ENCODE data around the gene PHF12.
A peak's percentile ranks its signal among the peaks of the same experiment; 100 is the strongest.
"Not testable (repeated sequence)": the region's sequence is repeated elsewhere in the genome, so short reads cannot be mapped to it uniquely, and the experiment has no call there.

Gene PHF12

GRCh38 chr17:28911411-28912045 is 39.8 kb downstream of the PHF12 start:
- Histone ChIP-seq H3K4me3 (ENCODE audit: low read depth, low read length) (no peak overlapping the region), H3K4me1 (ENCODE audit: control insufficient read depth, insufficient read depth, low read length) (peaks cover 12% of the 10 kb centered on the region), H3K27ac (ENCODE audit: low read depth, low read length) (no peak overlapping the region), H3K36me3 (ENCODE audit: control insufficient read depth, insufficient read depth, low read length) (peaks cover 98% of the 10 kb centered on the region), H3K27me3 (ENCODE audit: control insufficient read depth, insufficient read depth, low read length) (no peaks in the 10 kb centered on the region), H3K9ac (ENCODE audit: low read depth, low read length) (no peak overlapping the region), H3K9me3 (ENCODE audit: control insufficient read depth, insufficient read depth, low read length) (no peaks in the 10 kb centered on the region)

GRCh38 chr17:28910534-28910933 is 40.8 kb downstream of the PHF12 start:
- H3K9ac ChIP-seq (ENCODE audit: low read depth, low read length): no peak overlapping the region
- no peaks in the 10 kb centered on the region for H3K9me3 ChIP-seq (ENCODE audit: control insufficient read depth, insufficient read depth, low read length)
- H3K27ac ChIP-seq (ENCODE audit: low read depth, low read length): no peak overlapping the region
- H3K4me1 ChIP-seq (ENCODE audit: control insufficient read depth, insufficient read depth, low read length): peaks cover 12% of the 10 kb centered on the region
- H3K27me3 ChIP-seq (ENCODE audit: control insufficient read depth, insufficient read depth, low read length): no peaks in the 10 kb centered on the region
- H3K4me3 ChIP-seq (ENCODE audit: low read depth, low read length): no peak overlapping the region
- peaks cover 98% of the 10 kb centered on the region for H3K36me3 ChIP-seq (ENCODE audit: control insufficient read depth, insufficient read depth, low read length)

- Histone ChIP-seq H3K9ac (ENCODE audit: low read depth, low read length) (no peak overlapping the region), H3K27me3 (ENCODE audit: control insufficient read depth, insufficient read depth, low read length) (no peaks in the 10 kb centered on the region), H3K4me1 (ENCODE audit: control insufficient read depth, insufficient read depth, low read length) (peaks cover 12% of the 10 kb centered on the region), H3K4me3 (ENCODE audit: low read depth, low read length) (no peak overlapping the region), H3K36me3 (ENCODE audit: control insufficient read depth, insufficient read depth, low read length) (peaks cover 85% of the 10 kb centered on the region), H3K9me3 (ENCODE audit: control insufficient read depth, insufficient read depth, low read length) (no peaks in the 10 kb centered on the region), H3K27ac (ENCODE audit: low read depth, low read length) (peak overlapping the region; percentile 32)
These were observed 42.6 kb downstream of the PHF12 start for GRCh38 chr17:28908640-28909167.

- Histone ChIP-seq H3K4me3 (ENCODE audit: low read depth, low read length) (no peak overlapping the region), H3K36me3 (ENCODE audit: control insufficient read depth, insufficient read depth, low read length) (peaks cover 77% of the 10 kb centered on the region), H3K9me3 (ENCODE audit: control insufficient read depth, insufficient read depth, low read length) (no peaks in the 10 kb centered on the region), H3K9ac (ENCODE audit: low read depth, low read length) (no peak overlapping the region), H3K4me1 (ENCODE audit: control insufficient read depth, insufficient read depth, low read length) (peaks cover 15% of the 10 kb centered on the region), H3K27me3 (ENCODE audit: control insufficient read depth, insufficient read depth, low read length) (no peaks in the 10 kb centered on the region), H3K27ac (ENCODE audit: low read depth, low read length) (no peak overlapping the region)
These were observed 43.4 kb downstream of the PHF12 start for GRCh38 chr17:28907709-28908475.

GRCh38 chr17:28906706-28907438 is 44.4 kb downstream of the PHF12 start:
- Histone ChIP-seq H3K36me3 (ENCODE audit: control insufficient read depth, insufficient read depth, low read length) (peaks cover 66% of the 10 kb centered on the region), H3K27me3 (ENCODE audit: control insufficient read depth, insufficient read depth, low read length) (no peaks in the 10 kb centered on the region), H3K4me1 (ENCODE audit: control insufficient read depth, insufficient read depth, low read length) (peaks cover 17% of the 10 kb centered on the region), H3K9me3 (ENCODE audit: control insufficient read depth, insufficient read depth, low read length) (no peaks in the 10 kb centered on the region), H3K4me3 (ENCODE audit: low read depth, low read length) (no peak overlapping the region), H3K9ac (ENCODE audit: low read depth, low read length) (no peak overlapping the region), H3K27ac (ENCODE audit: low read depth, low read length) (no peak overlapping the region)

GRCh38 chr17:28906276-28906675 is 45.0 kb downstream of the PHF12 start:
- H3K9me3 ChIP-seq (ENCODE audit: control insufficient read depth, insufficient read depth, low read length): no peaks in the 10 kb centered on the region
- H3K27ac ChIP-seq (ENCODE audit: low read depth, low read length): no peak overlapping the region
- H3K36me3 ChIP-seq (ENCODE audit: control insufficient read depth, insufficient read depth, low read length): peaks cover 60% of the 10 kb centered on the region
- H3K27me3 ChIP-seq (ENCODE audit: control insufficient read depth, insufficient read depth, low read length): no peaks in the 10 kb centered on the region
- peaks cover 21% of the 10 kb centered on the region for H3K4me1 ChIP-seq (ENCODE audit: control insufficient read depth, insufficient read depth, low read length)
- no peak overlapping the region for H3K4me3 ChIP-seq (ENCODE audit: low read depth, low read length)
- H3K9ac ChIP-seq (ENCODE audit: low read depth, low read length): no peak overlapping the region

GRCh38 chr17:28904800-28905199 is 46.5 kb downstream of the PHF12 start:
- H3K27me3 ChIP-seq (ENCODE audit: control insufficient read depth, insufficient read depth, low read length): no peaks in the 10 kb centered on the region
- H3K27ac ChIP-seq (ENCODE audit: low read depth, low read length): no peak overlapping the region
- H3K9me3 ChIP-seq (ENCODE audit: control insufficient read depth, insufficient read depth, low read length): no peaks in the 10 kb centered on the region
- peaks cover 19% of the 10 kb centered on the region for H3K4me1 ChIP-seq (ENCODE audit: control insufficient read depth, insufficient read depth, low read length)
- H3K4me3 ChIP-seq (ENCODE audit: low read depth, low read length): no peak overlapping the region
- peaks cover 54% of the 10 kb centered on the region for H3K36me3 ChIP-seq (ENCODE audit: control insufficient read depth, insufficient read depth, low read length)
- no peak overlapping the region for H3K9ac ChIP-seq (ENCODE audit: low read depth, low read length)

GRCh38 chr17:28903546-28903841 is 47.8 kb downstream of the PHF12 start:
- not testable (repeated sequence) for H3K27me3 ChIP-seq (ENCODE audit: control insufficient read depth, insufficient read depth, low read length); H3K9me3 ChIP-seq (ENCODE audit: control insufficient read depth, insufficient read depth, low read length); H3K4me3 ChIP-seq (ENCODE audit: low read depth, low read length); H3K9ac ChIP-seq (ENCODE audit: low read depth, low read length); H3K4me1 ChIP-seq (ENCODE audit: control insufficient read depth, insufficient read depth, low read length)
- Histone ChIP-seq H3K27ac (ENCODE audit: low read depth, low read length) (peak overlapping the region; percentile 39), H3K36me3 (ENCODE audit: control insufficient read depth, insufficient read depth, low read length) (peaks cover 47% of the 10 kb centered on the region)

GRCh38 chr17:28902819-28903545 is 48.3 kb downstream of the PHF12 start, which contains the start of gene DHRS13:
Gene DHRS13 (minus strand): TSS chr17:28903079. CDS start chr17:28902944, 135 bp downstream.
- peaks cover 11% of the 10 kb centered on the region for H3K4me1 ChIP-seq (ENCODE audit: control insufficient read depth, insufficient read depth, low read length)
- peak within 1 kb of the TSS; percentile 81 for H3K4me3 ChIP-seq (ENCODE audit: low read depth, low read length)
- no peaks in the 10 kb centered on the region for H3K27me3 ChIP-seq (ENCODE audit: control insufficient read depth, insufficient read depth, low read length)
- H3K9ac ChIP-seq (ENCODE audit: low read depth, low read length): peak within 1 kb of the TSS; percentile 68
- no peaks in the 10 kb centered on the region for H3K9me3 ChIP-seq (ENCODE audit: control insufficient read depth, insufficient read depth, low read length)
- peak within 1 kb of the TSS; percentile 83 for H3K27ac ChIP-seq (ENCODE audit: low read depth, low read length)
- peaks cover 42% of the 10 kb centered on the region for H3K36me3 ChIP-seq (ENCODE audit: control insufficient read depth, insufficient read depth, low read length)

GRCh38 chr17:28901866-28902818 is 49.2 kb downstream of the PHF12 start:
- no peaks in the 10 kb centered on the region for H3K27me3 ChIP-seq (ENCODE audit: control insufficient read depth, insufficient read depth, low read length)
- H3K27ac ChIP-seq (ENCODE audit: low read depth, low read length): peak overlapping the region; percentile 83
- no peaks in the 10 kb centered on the region for H3K9me3 ChIP-seq (ENCODE audit: control insufficient read depth, insufficient read depth, low read length)
- peak overlapping the region; percentile 68 for H3K9ac ChIP-seq (ENCODE audit: low read depth, low read length)
- peaks cover 15% of the 10 kb centered on the region for H3K4me1 ChIP-seq (ENCODE audit: control insufficient read depth, insufficient read depth, low read length)
- peak overlapping the region; percentile 81 for H3K4me3 ChIP-seq (ENCODE audit: low read depth, low read length)
- peaks cover 34% of the 10 kb centered on the region for H3K36me3 ChIP-seq (ENCODE audit: control insufficient read depth, insufficient read depth, low read length)
